KMS-11 (cell line): ENCODE data around the gene SMIM5.

ENCODE experiments used
- H2AFZ ChIP-seq: fragments of 200-600 bp; sonication (generic); 2 replicates; pipeline ENCODE4 v1.6.1; 2016; ENCODE audit warnings: antibody characterized with exemption, mixed run types, low read depth
- H3K27ac ChIP-seq: fragments of 200-600 bp; sonication (generic); 2 replicates; pipeline ENCODE4 v1.6.1; 2016; ENCODE audit warnings: mild to moderate bottlenecking, mixed run types
- H3K27me3 ChIP-seq: fragments of 200-600 bp; sonication (generic); 2 replicates; pipeline ENCODE4 v1.6.1; 2017; ENCODE audit warnings: mild to moderate bottlenecking, low read depth, mixed run types, moderate library complexity; ENCODE audit not compliant: insufficient read depth
- H3K36me3 ChIP-seq: fragments of 200-600 bp; sonication (generic); 2 replicates; pipeline ENCODE4 v1.6.1; 2017; ENCODE audit warnings: mild to moderate bottlenecking, mixed run types; ENCODE audit not compliant: insufficient read depth
- H3K4me1 ChIP-seq: fragments of 200-600 bp; sonication (generic); 2 replicates; pipeline ENCODE4 v1.6.1; 2016; ENCODE audit warnings: mild to moderate bottlenecking, low read depth, mixed run types; ENCODE audit not compliant: poor library complexity, severe bottlenecking
- H3K4me2 ChIP-seq: fragments of 200-600 bp; sonication (generic); 2 replicates; pipeline ENCODE4 v1.7.0; 2016; ENCODE audit warnings: mild to moderate bottlenecking, mixed run types
- H3K4me3 ChIP-seq: fragments of 200-600 bp; sonication (generic); IDR thresholded peaks from 2 replicates; pipeline ENCODE4 v1.6.1; 2017; ENCODE audit warnings: low read depth, low read length, mixed read lengths; ENCODE audit not compliant: insufficient read depth
- H3K79me2 ChIP-seq: fragments of 200-600 bp; sonication (generic); 2 replicates; pipeline ENCODE4 v1.6.1; 2016; ENCODE audit warnings: low read depth, mixed run types; ENCODE audit not compliant: insufficient read depth
- H3K9ac ChIP-seq: fragments of 200-600 bp; sonication (generic); 2 replicates; pipeline ENCODE4 v1.6.1; 2016; ENCODE audit warnings: mild to moderate bottlenecking, mixed run types
- H4K20me1 ChIP-seq: fragments of 200-600 bp; sonication (generic); 2 replicates; pipeline ENCODE4 v1.6.1; 2016; ENCODE audit warnings: mild to moderate bottlenecking, mixed run types; ENCODE audit not compliant: insufficient read depth
- CTCF ChIP-seq: fragments of 200-600 bp; sonication (generic); conservative IDR thresholded peaks from 2 replicates; pipeline ENCODE4 v1.6.1; 2017; ENCODE audit warnings: low read depth, mild to moderate bottlenecking, antibody characterized with exemption, low read length, moderate library complexity, mixed read lengths

The SMIM5 gene

DNA sequence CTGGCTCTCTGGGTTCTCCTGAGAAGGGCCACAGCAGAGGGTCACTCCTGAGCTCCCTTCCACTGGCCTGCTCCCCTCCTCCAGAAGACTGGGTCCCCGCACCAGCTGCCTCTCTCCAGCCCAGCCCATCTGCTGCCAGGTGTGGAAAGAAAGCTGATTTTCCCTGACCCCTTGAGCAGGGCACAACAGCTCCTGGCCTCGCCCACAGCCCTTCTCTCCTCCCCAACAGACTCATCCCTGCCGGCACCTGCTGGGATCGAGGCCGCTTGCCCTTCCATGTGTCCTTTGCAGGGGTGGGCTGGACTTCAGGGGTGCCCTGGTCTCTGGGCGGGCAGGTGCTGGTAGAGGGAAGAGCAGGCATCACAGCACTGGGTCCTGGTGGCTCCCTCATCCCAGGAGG lies 4.8 kb upstream of the SMIM5 start:
- no peak overlapping the region for H3K4me2 ChIP-seq
- H3K79me2 ChIP-seq: no peaks in the 10 kb centered on the region
- no peak overlapping the region for H3K9ac ChIP-seq
- TF ChIP-seq CTCF: no peak
- H3K4me1 ChIP-seq: peaks cover 5% of the 10 kb centered on the region
- peaks cover 10% of the 10 kb centered on the region; the same call in 1 of the 2 replicates for H3K27me3 ChIP-seq
- H3K36me3 ChIP-seq: no peaks in the 10 kb centered on the region
- no peaks in the 10 kb centered on the region for H4K20me1 ChIP-seq
- no peak overlapping the region for H3K27ac ChIP-seq
- H3K4me3 ChIP-seq: no peak overlapping the region
- H2AFZ ChIP-seq: no peak overlapping the region

DNA sequence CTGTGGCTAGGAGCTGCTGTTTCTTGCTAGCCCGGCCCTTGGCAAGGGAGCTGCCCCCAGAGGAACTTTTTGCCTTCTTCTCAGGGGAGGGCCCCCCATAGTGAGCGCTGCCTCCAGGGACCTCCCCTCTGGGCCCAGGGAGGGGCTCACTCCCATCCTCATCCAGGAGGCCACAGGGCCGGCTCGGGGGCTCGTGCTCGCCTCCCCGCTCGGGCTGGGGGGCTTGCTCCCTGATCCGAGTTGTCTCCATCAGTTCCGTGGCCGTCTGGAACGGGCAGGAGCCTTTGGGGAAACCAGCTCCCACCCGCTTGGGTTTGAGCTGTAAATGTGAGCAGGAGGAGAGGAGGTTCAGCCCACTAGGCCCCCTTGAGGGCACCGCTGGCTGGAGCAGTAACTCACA lies 4.1 kb upstream of the SMIM5 start:
- H2AFZ ChIP-seq: no peak overlapping the region
- no peaks in the 10 kb centered on the region for H3K36me3 ChIP-seq
- no peak for TF ChIP-seq CTCF

DNA sequence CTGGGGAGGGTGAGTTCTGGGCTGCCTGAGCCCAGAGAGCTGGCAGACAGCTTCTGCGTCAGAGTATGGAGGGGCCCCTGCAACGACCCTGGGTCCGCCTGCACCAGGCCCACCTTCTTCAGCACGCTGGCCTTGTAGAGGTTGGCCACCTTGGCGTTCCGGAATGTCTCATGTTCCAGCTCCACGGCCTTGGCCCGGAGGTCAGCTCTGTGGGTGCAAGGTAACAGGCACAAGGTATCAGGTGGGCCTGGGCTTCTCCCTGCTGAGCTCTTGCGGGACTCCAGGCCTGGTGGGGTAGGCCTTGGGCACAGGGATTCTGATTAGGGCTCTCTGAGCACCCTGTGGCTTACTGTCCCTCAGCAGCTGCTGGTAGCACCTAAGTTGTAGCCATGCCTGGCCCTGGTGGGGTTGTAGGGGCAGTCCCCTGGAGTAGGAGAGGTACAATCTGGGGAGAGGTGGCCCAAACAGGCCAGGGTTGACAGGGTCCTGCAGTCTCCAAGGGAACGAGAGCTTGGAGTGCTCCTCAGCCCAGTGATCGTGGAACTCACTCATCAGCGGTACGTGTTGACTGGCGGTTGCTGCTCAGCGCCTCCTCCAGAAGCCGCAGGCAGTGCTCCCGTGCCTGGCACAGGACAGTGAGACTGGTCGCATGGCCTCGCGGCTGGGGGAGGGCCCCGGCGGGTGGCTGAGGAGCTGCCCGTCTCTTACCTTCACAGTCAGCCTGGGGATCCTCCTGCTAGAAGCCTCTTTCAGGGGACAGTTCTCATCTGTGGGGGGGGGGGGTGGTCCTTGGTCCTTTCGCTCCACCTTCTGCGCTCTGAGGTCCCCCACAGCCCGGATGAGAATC lies 2.9 kb upstream of the SMIM5 start:
- H3K36me3 ChIP-seq: no peaks in the 10 kb centered on the region
- H3K4me2 ChIP-seq: no peak overlapping the region
- H3K27ac ChIP-seq: no peak overlapping the region

More for the DNA sequence above, 4.1 kb upstream of the SMIM5 start:
- Histone ChIP-seq H3K27me3 (peaks cover 4% of the 10 kb centered on the region; the same call in 1 of the 2 replicates), H3K4me3 (no peak overlapping the region), H3K79me2 (no peaks in the 10 kb centered on the region), H4K20me1 (no peaks in the 10 kb centered on the region), H3K27ac (no peak overlapping the region), H3K9ac (no peak overlapping the region), H3K4me1 (peaks cover 12% of the 10 kb centered on the region), H3K4me2 (no peak overlapping the region)

GRCh38 chr17:75631353-75631752 lies 1.9 kb upstream of the SMIM5 start:
- no peak overlapping the region for H3K4me3 ChIP-seq
- no peaks in the 10 kb centered on the region for H3K36me3 ChIP-seq

More for the DNA sequence above, 2.9 kb upstream of the SMIM5 start:
- H3K4me3 ChIP-seq: no peak overlapping the region
- H3K9ac ChIP-seq: no peak overlapping the region
- no peaks in the 10 kb centered on the region for H3K79me2 ChIP-seq
- H2AFZ ChIP-seq: no peak overlapping the region
- no peak for TF ChIP-seq CTCF
- H4K20me1 ChIP-seq: no peaks in the 10 kb centered on the region
- H3K27me3 ChIP-seq: no peaks in the 10 kb centered on the region
- peaks cover 14% of the 10 kb centered on the region for H3K4me1 ChIP-seq

More at GRCh38 chr17:75631353-75631752, 1.9 kb upstream of the SMIM5 start:
- Histone ChIP-seq H3K27me3 (no peaks in the 10 kb centered on the region), H3K4me2 (no peak overlapping the region), H3K79me2 (no peaks in the 10 kb centered on the region), H3K9ac (no peak overlapping the region), H4K20me1 (no peaks in the 10 kb centered on the region), H3K4me1 (peaks cover 14% of the 10 kb centered on the region), H2AFZ (no peak overlapping the region), H3K27ac (no peak overlapping the region)
- TF ChIP-seq CTCF: no peak
